GM21423 (cell line): ENCODE measurements around the gene KLF7.

Source experiments
- ATAC-seq: cut with Tn5 transposase; IDR thresholded peaks from one replicate; pipeline ENCODE4 v1.9.1; 2021; ENCODE audit warnings: mild to moderate bottlenecking, moderate library complexity; ENCODE audit not compliant: unreplicated experiment

The KLF7 gene

DNA sequence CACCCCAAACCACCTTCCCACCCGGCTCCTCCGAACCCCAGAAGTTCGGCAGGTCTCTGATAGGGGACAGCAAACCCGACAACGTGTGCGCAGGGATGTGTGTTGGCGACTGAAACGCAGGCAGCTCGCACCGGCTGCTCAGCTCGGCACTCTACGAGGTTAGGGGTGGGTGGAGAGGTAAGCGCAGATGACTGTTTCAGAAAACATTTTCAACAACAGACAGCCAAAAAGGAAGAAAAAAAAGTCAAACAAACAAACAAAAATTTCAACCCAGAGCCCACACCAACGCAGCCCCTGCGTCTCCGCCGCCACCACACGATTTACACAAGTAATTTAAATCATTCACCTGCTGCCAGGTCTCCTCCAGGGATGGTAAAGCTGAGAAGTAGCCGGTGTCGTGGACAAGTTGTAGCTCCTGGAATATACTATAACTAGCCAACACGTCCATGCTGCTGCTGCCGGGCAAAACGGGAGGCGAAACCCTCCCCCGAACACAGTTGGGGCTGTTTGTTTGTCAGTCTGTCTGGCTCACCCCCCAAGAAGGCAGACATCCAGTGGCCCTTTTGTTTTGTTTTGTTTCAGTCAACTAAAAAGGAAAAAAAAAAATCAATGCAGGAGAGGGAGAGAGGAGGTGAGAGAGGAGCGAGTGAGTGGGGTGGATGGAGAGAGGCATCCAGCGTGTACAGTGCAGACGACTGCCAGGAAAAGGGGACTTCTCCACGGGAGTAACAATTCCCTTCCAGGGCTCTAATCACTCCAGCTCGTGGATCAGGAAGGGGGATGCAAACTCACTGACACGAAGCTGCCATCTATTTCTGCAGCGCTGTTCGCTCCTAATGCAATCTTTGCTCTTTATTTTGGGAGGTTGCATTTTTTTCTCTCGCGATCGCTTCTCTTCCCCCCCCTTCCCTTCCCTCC, at the start of gene KLF7:
Gene KLF7 (minus strand): TSS at position 828 of the 918 bp plus-strand sequence. CDS start 380 bp downstream, at position 448.
- no peak for ATAC-seq

DNA sequence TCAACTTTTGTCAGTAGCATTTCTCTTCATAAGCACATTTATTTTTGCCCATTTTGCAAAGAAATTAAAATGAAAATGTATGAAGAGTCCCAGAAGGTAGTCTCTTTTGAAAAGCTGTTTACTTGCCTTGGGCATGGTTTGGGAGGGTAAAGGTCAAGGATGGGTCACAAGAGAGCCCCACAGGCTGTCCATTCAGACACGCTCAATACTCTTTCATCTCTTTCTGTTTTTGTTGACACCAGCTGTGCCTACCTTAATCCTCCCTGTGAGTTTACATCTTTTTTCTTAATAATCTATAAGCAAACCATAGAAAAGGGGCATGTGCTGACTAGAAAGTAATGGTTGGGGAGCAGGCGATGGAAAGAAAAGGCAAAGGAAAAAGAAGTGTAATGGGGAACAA, 49.6 kb upstream of the KLF7 start:
- ATAC-seq, result no peak

DNA sequence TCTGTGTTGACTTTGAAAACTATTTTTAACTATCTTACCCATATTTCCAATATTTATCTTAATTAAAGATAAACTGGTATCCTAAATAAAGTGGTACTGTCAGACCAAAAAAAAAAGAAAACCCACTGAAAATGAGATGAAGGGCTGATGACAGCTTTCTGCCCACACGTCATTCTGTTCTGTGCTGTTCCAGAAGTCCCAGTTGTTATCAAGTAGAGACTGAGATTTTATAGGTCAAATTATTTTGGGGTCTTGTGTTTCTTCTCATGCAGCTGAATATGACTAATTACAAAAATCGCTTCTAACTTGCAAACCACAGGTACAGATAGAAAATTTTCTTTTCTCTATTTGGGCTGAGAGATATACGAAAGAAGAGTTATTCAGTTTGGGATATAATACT, 48.7 kb upstream of the KLF7 start:
- no peak for ATAC-seq

DNA sequence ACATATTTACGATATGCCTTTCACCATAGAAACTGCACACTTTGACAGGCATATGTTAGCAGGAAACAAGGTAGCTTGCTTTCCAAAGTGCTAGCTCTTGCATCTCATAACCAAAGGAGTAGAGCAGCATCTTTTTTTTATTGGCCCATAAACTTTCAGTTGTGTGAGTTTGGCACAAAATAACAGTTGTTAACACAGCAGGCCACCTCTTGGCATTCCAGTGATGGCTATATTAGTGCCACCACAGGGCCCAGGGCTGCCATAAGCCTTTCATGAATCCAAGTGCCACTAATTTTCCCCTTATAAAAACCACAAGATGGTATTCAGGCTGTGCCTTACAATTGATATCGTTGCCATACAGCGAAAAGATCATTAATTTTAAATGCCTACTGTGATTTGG, 40.3 kb upstream of the KLF7 start:
- ATAC-seq, result no peak

DNA sequence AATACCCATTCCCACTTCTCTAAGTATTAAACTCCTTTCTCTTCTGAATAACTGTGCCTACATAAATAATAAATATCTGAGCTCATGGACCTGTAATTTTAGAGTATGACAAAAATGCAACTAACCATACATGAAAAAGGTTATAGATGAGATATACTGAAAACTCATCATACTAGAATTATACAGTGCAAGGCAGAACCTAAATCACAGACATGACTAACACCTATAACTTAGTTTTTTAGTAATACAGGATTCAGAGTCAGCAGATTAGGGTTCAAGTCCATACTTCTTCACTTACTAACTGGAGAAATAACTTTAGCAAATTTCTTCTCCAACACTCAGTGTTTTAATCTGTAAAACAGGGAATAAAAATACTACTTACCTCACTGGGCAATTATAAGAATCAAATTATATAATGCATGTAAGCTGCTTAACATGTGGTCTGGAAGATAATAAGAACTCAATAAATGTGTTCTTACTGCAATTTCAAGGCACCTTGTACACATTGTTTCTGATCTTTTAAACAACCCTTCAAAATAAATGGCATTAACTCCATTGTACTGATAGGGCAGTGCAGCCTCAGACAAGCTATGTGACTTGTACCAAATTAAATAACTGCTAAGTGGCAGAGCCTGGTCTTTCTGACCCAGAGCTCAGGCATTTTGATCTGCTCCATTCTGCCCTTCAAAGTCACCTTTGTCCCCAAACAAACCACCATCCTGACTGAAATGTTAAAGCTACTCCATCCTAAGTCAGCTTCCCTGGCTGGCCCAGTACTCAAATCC, 39.6 kb upstream of the KLF7 start:
- ATAC-seq, result no peak

DNA sequence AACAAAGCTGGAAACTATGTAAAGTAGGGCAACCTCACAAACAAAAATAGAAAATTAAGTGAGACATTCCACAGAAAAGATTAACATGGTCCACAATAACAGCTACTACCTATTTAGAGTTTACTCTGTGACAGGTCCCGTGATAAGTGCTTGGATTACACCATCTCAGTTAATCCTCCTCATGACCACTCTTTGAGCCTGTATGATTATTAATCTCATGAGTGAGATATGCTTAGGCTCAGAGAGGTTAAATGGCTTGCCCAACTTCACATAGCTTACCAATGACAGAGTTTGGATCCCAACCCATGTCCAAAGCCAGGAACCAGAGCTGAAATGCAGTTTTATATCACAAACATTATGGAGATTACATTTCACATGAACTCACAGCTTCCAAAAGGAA, 37.3 kb upstream of the KLF7 start:
- ATAC-seq, result no peak

DNA sequence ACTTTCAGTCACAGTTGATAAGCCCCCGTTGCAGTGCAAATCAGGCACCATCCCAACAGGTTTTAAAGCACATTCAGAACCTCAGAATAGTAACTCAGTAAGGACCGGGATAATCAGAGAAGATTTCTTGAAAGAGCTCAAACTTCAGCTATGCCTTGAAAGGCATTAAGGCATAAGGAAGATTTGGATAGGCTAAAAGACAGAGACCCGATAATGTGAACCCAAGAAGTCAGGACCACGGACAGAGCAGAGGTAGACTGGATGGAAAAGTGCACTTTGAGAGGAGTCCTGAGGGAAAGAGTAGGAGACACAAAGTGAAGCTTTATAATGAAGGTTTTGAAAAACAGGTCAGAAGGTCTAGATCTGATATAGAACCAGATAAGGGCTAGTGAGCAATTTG, 36.9 kb upstream of the KLF7 start:
- no peak for ATAC-seq

DNA sequence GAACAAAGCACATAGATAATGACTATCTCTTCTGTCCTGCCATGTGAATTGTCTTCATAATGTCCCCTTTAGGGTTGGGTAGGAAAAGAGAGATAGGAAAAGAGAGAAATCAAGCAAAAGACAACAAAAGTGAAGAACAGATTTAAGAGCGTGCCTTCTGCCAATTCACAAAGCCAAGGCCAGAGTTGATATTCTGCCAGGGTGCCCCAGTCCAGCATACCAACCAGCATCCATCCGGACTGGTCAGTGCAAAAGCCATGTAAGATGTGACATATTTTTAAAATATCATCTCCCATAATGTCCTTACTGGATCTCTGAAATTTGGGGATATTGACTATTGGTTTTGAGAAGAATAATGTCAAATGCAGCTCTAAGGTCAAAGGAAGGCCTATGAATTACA, 35.7 kb upstream of the KLF7 start:
- ATAC-seq, result no peak

DNA sequence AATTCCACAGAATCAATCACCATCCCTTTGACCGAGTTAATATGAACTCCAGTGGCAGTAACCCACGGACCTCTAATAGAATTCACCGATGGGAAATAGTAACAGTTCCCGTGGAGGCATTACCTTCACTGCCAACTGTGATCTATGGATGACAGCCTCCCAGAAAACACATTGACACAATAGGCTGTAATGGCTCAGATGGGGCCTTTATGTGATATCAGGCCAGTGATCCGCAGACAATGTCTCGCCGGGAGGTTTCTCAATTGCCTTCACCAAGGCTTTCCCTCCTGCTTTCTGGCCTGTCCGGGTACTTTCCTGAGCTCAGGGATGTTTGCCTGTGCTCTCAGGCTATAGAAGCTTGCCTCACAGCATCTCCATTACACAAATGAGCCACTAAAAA, 34.4 kb upstream of the KLF7 start:
- ATAC-seq, result no peak

DNA sequence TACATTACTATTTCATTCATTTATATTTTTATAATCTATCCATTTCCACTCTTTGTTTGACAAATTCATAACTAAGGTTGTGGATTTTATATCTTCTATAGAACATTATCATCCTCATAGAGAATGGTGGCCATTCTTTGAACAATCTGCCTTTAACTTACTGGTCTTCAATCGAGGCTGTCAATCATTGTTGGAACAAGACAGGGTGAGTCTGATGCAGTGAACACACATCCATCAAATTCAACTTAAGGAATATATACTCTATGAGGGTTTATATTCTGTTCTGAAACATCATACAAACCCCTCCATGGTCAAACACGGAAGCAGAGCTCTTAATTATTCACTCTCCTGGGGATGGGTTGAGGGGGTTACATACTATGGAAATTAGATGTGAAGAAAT, 28.3 kb upstream of the KLF7 start:
- ATAC-seq, result no peak

DNA sequence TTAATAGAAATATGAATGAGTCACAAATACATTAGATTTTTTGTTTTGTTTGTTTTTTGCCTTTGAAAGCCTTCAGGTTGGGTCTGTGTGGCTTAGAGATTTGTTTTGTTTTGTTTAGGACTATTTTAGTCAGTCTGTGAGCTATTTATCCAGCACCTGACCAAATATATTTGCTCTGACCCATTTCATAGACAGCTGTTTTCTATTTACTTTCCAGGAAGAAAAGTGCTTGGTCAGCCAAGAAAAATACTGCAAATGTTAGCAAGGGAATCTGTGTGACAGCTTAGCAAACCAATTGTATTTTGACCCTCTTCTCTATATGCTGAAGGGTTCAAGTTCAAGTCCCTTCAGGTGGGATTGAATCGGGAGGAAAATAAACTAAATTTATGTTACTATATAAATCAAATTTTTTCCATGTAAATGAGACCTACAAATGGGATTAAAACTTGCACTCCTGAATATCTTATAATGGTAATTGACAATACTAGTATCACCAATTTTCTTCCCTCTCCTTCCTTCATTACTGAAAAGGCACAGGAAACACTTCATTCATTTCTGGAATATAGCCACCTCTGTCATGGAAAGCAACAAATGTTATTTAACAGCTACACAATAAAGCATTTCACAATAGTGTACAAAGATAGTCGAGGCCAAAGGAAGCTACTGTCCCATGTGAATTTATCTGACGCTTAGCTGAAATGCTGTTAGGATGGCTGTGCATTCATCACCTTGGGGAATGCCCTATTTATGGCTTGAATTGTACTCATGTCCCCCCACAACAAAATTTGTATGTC, 23.1 kb upstream of the KLF7 start:
- ATAC-seq, result no peak

DNA sequence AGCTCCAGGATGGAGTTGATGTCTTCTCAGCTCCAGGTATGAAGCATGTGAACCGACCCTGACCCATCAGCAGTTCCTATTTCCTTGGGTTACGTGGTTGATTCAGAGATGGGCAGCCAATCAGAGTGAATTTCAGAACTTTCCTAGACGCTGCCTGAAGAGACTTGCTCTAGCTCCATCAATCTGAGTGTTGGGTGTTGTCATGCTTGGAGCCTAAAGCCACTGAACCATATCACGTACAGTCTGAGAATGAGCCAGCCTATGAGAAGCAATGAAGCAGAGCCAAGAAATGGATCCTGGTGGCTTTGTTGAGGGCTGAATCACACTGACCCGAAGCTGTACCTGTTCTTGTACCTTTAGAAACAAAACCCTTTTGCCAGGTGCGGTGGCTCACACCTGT, 19.6 kb upstream of the KLF7 start:
- ATAC-seq, result no peak

DNA sequence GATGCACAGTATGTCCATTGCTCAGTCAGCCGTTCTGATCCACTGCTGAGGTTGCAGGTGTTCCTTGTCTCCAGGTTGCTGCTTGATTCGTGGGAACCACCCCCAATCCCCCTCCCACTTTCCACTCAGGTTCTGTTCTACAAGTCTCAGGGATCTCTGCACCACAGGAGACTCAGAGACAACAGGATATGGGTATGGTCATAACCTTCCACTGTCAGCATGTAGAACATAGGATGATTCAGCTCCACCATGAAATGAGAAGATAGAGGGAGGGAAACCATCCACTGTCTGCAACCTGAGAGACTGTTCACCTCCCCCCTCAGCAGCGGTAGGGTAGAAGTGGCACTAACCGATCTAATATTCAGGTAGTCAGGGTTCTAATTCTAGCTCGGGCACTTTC, 19.0 kb upstream of the KLF7 start:
- ATAC-seq, result no peak

DNA sequence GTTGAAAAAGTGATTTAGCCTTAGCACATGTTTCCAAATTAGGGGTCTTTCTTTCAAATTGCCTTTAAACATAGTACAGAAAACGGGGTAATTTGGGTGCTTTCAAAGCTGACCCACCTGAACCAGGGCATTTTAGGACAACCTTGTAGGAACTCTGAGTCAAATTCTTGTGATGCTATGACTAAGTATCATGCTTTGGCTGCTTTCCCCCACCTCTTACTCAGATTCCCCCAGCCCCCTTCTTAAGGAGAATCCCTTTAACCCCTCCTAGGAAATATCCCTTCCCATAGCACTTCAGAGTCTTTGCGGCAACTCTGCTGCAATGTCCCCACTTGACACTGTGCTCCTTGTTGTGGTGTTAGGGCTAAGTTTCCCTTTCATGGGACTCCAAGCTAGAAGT, 18.6 kb upstream of the KLF7 start:
- ATAC-seq, result no peak

DNA sequence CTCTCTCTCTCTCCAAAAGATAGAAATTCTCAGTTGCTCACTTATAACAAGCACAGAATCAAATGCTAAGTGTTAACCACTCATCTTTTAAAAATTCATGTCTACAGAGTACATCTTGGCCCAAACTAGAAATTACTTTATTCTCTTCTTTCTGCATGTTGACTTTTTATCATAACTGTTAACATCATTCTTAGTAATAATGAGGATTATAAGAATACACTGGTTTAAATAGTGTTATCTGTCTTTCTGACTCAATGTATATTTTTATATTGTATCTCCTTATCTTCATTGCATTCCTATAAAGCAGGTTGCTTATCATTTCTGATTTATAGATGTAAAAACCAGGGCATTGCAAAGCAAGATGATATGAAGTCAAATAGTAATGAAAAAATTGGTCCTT, 17.8 kb upstream of the KLF7 start:
- ATAC-seq, result no peak

DNA sequence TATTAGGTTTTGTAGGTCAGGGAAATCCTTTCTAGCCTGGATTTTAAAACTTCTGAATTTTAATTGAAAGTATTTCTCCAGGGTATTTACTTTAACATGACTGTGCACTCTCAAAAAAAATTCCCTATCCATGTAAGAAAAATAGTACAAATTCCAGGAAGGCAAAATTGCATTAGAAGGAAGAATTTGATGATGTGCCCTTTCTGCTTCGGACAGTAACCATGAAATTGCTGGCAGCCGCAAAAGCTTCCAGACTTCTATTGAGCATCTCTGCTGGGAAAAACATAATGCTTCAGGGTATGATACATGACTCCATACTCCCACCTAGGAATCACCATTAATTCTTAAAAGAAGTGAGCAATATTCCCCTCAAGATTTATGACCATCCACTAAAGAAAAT, 17.2 kb upstream of the KLF7 start:
- ATAC-seq, result no peak

DNA sequence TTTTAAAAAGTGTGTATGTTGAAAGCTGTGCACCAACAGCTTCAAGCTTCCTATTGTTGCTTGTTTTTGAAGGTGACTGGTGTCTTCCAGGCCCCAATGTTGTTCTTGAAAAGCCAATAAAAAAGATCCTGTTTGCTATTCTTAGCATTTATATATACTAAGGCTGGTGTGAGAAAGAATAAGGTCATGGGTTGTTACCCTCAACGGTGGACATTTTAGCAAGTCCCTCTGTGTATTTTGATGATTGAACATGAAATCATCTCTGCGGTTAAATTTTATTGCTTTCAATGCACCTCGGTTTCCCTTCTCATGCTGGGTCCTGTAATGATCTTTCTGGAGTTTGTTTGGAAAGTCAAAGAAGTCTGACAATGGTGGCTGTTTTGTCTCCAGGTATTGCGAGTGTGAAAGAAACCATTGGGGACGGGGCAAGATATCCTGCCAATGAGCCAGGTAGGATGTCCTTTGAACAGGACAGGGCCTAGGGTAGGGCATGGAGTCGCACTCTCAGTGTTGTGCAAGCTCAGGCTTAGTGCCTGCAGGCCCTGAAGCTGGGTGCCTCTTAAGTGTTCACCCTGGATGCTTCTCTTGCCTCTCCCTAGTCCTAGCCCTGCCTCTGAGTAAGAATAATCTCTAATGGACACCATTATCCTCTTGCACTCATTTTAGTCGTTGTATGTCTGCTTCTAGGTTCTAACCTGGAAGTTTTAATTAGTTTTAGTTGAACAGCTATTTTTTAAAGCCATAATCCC, 16.0 kb upstream of the KLF7 start:
- no peak for ATAC-seq

DNA sequence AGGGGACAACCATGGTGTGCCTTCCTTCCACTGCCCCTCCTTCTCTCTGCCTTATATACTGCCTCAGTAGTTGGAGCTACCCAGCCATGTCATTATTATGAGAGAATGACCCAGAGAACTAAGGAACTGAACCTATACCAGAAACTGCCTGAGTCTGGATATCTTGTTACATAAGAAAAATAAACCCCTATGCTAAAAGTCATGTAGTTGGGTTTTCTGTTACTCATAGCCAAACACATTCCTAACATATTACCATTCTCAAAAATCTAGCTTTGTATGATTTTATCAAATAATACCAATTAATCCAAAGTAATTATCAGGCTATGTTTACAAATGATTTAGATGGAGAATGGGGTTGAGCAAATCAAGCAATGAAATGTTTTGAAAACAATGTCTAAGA, 15.0 kb upstream of the KLF7 start:
- no peak for ATAC-seq

DNA sequence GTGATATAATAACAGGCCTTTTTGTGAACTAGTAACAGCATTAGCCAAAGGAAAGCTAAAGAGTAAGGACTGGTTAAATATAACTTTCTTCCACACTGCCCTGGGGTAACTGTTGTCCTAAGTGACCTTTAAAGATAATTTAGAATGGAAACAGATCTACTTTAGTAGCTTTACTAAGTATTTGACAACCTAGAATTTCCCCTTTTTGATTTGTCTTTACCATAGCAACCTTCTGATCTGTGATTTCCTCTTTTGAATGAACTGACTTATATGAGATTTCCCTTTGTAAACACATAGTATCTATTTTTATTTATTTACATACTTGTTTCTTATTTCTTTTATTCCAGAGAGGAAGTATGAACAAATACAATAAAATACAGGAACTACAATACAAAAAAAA, 10.5 kb upstream of the KLF7 start:
- ATAC-seq, result no peak

DNA sequence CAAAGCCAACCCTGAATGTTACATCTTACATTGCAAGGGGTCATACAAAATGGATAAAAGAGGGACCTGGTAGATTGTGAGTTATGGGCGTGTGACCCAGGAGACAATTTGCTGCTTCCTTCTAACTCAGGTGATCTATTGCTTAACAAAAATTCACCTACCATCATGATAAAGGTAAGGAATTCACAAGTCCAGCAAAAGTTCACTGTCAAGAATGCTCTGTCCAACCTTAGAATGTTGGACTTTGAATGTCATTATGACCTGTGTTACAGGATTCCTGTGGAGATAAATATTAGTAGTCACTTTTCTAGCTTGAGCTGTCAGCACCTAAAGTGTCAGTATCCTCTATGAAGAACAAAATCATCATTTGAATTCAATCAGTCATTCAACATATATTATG, 7.9 kb upstream of the KLF7 start:
- no peak for ATAC-seq
